ENCODE results near the gene INPP5A.

Gene INPP5A

DNA sequence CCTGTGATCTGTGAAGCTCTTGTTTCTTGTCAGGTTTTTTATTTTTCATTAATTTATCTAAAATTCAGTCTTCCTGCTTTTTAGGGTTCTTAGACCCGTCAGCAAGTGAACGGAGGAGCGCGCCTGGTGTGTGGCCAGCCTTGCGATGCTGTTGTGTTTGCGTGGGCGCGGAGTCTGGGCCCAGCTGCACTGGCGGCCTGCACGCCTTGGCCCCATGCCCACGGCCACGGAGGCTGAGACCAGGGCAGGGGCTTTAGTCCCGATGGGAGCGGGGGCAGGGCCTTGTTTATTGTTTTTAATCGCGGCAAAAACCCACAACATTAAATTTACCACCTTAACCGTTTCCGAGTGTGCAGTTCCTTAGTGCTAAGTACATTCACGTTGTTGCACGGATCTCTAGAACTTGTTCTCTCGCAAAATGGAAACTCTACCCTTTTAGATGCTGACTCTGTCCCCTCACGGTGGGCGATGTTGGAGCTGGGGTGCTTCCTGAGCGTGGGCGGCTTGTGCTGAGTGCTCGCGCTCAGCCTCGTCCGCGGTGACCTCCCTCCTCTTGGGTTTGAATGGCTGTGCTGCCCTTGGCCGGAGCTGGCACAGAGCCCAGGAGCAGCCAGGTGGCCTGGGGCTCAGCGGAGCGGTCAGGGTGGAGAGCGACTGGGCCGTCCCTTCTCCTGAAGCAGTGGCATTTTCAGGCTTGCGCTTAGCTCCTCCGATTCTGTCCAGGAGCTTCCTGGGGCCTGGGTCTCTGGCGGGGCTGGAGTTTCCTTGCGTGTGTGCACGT, 69.1 kb downstream of the INPP5A start:
- H3K4me3 ChIP-seq (replicated peaks; ENCODE audit: insufficient read depth, low read length) = no peak overlapping the region
- TF ChIP-seq GABPA (IDR thresholded peaks at IDR 0.05; ENCODE audit: low read depth) = no peak
- TF ChIP-seq CTCF (IDR thresholded peaks at IDR 0.05; ENCODE audit: insufficient read depth, low read length) = no peak
- no peak for TF ChIP-seq SPI1 (IDR thresholded peaks at IDR 0.05; ENCODE audit: borderline replicate concordance, low read depth)
- no peak for TF ChIP-seq REST (IDR thresholded peaks at IDR 0.05; ENCODE audit: insufficient replicate concordance, low read depth)
- no peak for TF ChIP-seq POLR2AphosphoS5 (IDR thresholded peaks at IDR 0.05; ENCODE audit: low read depth)
- H3K27ac ChIP-seq (replicated peaks) = no peak overlapping the region
- DNase-seq (ENCODE audit: low read depth in 1 of 2, low spot score in 1 of 2) = no peak
- no peaks in the 10 kb centered on the region for H3K27me3 ChIP-seq (ENCODE audit: insufficient read depth, poor library complexity, severe bottlenecking)

DNA sequence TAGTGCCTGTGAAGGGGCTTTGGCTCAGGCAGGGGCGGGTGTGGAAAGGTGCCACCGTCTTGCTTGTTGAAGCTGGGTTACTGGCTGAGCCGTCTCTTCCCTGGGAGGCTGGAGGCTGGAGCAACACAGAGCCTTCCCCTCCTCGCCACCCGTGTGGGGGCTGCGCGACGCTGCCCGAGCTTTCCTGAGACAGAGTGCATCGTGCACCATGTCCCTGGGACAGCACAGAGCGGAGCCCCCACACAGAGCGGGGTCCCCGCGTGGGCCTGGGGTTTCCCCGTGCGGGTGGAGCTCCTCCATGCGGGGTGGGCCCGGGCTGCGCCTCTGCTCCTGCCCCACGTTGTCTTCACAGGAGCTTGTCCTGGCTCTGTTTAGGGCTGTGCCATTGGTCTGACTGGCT, 69.9 kb downstream of the INPP5A start:
- Histone ChIP-seq H3K27ac (replicated peaks) (no peak overlapping the region), H3K4me3 (replicated peaks; ENCODE audit: insufficient read depth, low read length) (no peak overlapping the region), H3K27me3 (ENCODE audit: insufficient read depth, poor library complexity, severe bottlenecking) (no peaks in the 10 kb centered on the region)
- TF ChIP-seq CTCF (IDR thresholded peaks at IDR 0.05; ENCODE audit: insufficient read depth, low read length) (no peak), GABPA (IDR thresholded peaks at IDR 0.05; ENCODE audit: low read depth) (no peak), POLR2AphosphoS5 (IDR thresholded peaks at IDR 0.05; ENCODE audit: low read depth) (no peak), REST (IDR thresholded peaks at IDR 0.05; ENCODE audit: insufficient replicate concordance, low read depth) (no peak), SPI1 (IDR thresholded peaks at IDR 0.05; ENCODE audit: borderline replicate concordance, low read depth) (no peak)
- DNase-seq (ENCODE audit: low read depth in 1 of 2, low spot score in 1 of 2) = no peak

DNA sequence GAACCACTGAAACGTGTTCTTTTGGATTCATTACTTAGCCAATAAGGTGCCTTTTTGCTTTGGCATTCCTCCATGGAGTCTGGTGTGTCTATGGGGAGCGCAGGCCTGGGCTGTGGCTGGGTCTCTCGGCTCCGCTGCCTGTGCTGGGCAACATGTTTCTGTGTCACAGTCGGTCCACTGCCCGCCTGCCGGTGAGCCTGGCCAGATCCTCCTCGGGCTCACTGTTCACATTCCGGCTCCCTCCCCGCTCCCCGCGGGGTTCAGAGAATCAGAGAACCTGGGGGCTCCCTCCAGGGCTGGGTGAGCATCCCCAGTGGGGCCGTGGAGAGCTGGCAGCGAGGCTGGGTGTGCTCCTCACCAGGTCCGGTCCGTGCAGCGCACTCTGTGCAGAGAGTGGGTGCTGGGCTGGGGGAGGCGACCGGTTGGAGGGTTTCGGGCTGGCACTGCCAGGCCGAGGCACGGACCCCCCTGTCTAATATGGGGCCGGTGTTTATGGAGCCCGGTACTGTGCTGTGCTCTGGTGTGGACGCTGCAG, 70.4 kb downstream of the INPP5A start:
- TF ChIP-seq POLR2AphosphoS5 (IDR thresholded peaks at IDR 0.05; ENCODE audit: low read depth) (no peak), GABPA (IDR thresholded peaks at IDR 0.05; ENCODE audit: low read depth) (no peak), CTCF (IDR thresholded peaks at IDR 0.05; ENCODE audit: insufficient read depth, low read length) (no peak), REST (IDR thresholded peaks at IDR 0.05; ENCODE audit: insufficient replicate concordance, low read depth) (no peak), SPI1 (IDR thresholded peaks at IDR 0.05; ENCODE audit: borderline replicate concordance, low read depth) (no peak)
- H3K4me3 ChIP-seq (replicated peaks; ENCODE audit: insufficient read depth, low read length) = no peak overlapping the region
- H3K27me3 ChIP-seq (ENCODE audit: insufficient read depth, poor library complexity, severe bottlenecking) = no peaks in the 10 kb centered on the region
- H3K27ac ChIP-seq (replicated peaks) = no peak overlapping the region
- DNase-seq (ENCODE audit: low read depth in 1 of 2, low spot score in 1 of 2) = no peak
